ENCODE measurements around the gene SYN1. TPM values are rescaled to one million over a fixed set of nuclear protein-coding genes. Genes with fewer than 3 reads are reported as not detected.

SYN1 gene
- total RNA-seq, 1 experiment from 2014 or later, result 11.7 TPM

- H3K27ac Mint-ChIP-seq, result no peak overlapping the region
- Histone ChIP-seq H3K56ac (ENCODE audit: insufficient read length, low read depth, low read length) (no peak overlapping the region), H2BK12ac (ENCODE audit: insufficient read length, low read depth, low read length) (no peak overlapping the region), H3K27me3 (ENCODE audit: insufficient read depth, low read length) (no peaks in the 10 kb centered on the region), H3K23me2 (ENCODE audit: insufficient read length, low read depth, low read length, poor library complexity, severe bottlenecking) (no peaks in the 10 kb centered on the region), H3K18ac (ENCODE audit: insufficient read length, low read depth, low read length) (no peak overlapping the region), H3K14ac (ENCODE audit: insufficient read depth, low read length) (no peak overlapping the region), H4K8ac (replicated peaks; ENCODE audit: insufficient read length, low read depth, low read length) (no peak overlapping the region), H2BK120ac (ENCODE audit: low read depth, low read length, poor library complexity, severe bottlenecking) (no peak overlapping the region), H3K9ac (ENCODE audit: extremely low read depth, insufficient read length, low read length) (no peak overlapping the region), H2BK5ac (ENCODE audit: insufficient read length, low read length) (no peak overlapping the region), H3K4ac (ENCODE audit: low read depth, low read length) (no peak overlapping the region), H3K79me2 (ENCODE audit: insufficient read depth, low read length) (no peaks in the 10 kb centered on the region), H3K9me3 (ENCODE audit: control insufficient read depth, low read depth, low read length) (peaks cover 25% of the 10 kb centered on the region), H3T11ph (ENCODE audit: low read length) (no peak overlapping the region), H2BK15ac (ENCODE audit: low read depth, low read length) (no peak overlapping the region), H3K79me1 (ENCODE audit: insufficient read depth, low read depth, low read length, poor library complexity, severe bottlenecking) (no peaks in the 10 kb centered on the region), H2AK5ac (ENCODE audit: insufficient read length, low read length) (no peak overlapping the region), H3K23ac (ENCODE audit: insufficient read length, low read depth, low read length) (no peak overlapping the region), H2BK20ac (ENCODE audit: low read depth, low read length, poor library complexity, severe bottlenecking) (no peak overlapping the region), H3K4me2 (ENCODE audit: insufficient read depth, insufficient read length, low read length) (no peak overlapping the region), H4K20me1 (ENCODE audit: control insufficient read depth, insufficient read depth, insufficient read length) (no peaks in the 10 kb centered on the region), H2AFZ (ENCODE audit: low read length) (no peak overlapping the region), H4K5ac (ENCODE audit: insufficient read length, low read depth, low read length) (no peak overlapping the region), H3K4me1 (ENCODE audit: insufficient read depth, low read length) (no peaks in the 10 kb centered on the region), H4K91ac (ENCODE audit: insufficient read length, low read depth, low read length) (no peak overlapping the region), H3K27ac (ENCODE audit: insufficient read length, low read depth, low read length) (no peak overlapping the region)
- peaks cover 70 to 85% of the 10 kb centered on the region in 2 experiments for H3K9me3 Mint-ChIP-seq
- no CpG with 5 or more reads among the region's 8 CpGs for WGBS (ENCODE audit: extremely low coverage, insufficient read length, low lambda C conversion rate)
- no peaks in the 10 kb centered on the region for H3K27me3 Mint-ChIP-seq (ENCODE audit: low read depth)
- no peak for DNase-seq
- no peak overlapping the region for H3K4me3 Mint-ChIP-seq
- H3K4me1 Mint-ChIP-seq, result peaks cover 10 to 17% of the 10 kb centered on the region in 2 experiments
- H3K36me3 Mint-ChIP-seq (ENCODE audit: insufficient read depth in 1 of 3, low read depth in 3 of 3), result peaks cover 34 to 56% (median 54%) of the 10 kb centered on the region in 3 experiments
- TF ChIP-seq CTCF (conservative IDR thresholded peaks at IDR 0.05), result no peak
Observed at GRCh38 chrX:47563801-47564315, 55.8 kb downstream of the SYN1 start.
